ENCODE measurements around the gene AARS1.
"Not testable (repeated sequence)": the region's sequence is repeated elsewhere in the genome, so short reads cannot be mapped to it uniquely, and the experiment has no call there.

Gene AARS1

GRCh38 chr16:70270176-70270575, 19.1 kb downstream of the AARS1 start:
- DNase-seq = no peak

GRCh38 chr16:70269471-70269870, 19.8 kb downstream of the AARS1 start:
- no peak for DNase-seq

- not testable (repeated sequence) for DNase-seq
Observed at GRCh38 chr16:70267922-70268321, 21.4 kb downstream of the AARS1 start.

GRCh38 chr16:70267516-70267915, 21.8 kb downstream of the AARS1 start:
- DNase-seq = no peak

GRCh38 chr16:70259903-70260302, 29.4 kb downstream of the AARS1 start:
- not testable (repeated sequence) for DNase-seq

GRCh38 chr16:70258946-70259345, 30.4 kb downstream of the AARS1 start:
- no peak for DNase-seq

GRCh38 chr16:70258065-70258464, 31.2 kb downstream of the AARS1 start:
- DNase-seq = no peak

- no peak for DNase-seq
Observed at GRCh38 chr16:70257391-70257790, 31.9 kb downstream of the AARS1 start.

- no peak for DNase-seq
Observed at GRCh38 chr16:70255574-70255973, 33.7 kb downstream of the AARS1 start.

- no peak for DNase-seq
Observed at GRCh38 chr16:70254965-70255286, 34.4 kb downstream of the AARS1 start.

GRCh38 chr16:70254180-70254964, 34.9 kb downstream of the AARS1 start:
- DNase-seq = no peak

GRCh38 chr16:70253291-70254106, 35.8 kb downstream of the AARS1 start:
- DNase-seq = peak; percentile 25

GRCh38 chr16:70252355-70252988, 36.8 kb downstream of the AARS1 start:
- no peak for DNase-seq

- DNase-seq = peak; percentile 91
Observed at GRCh38 chr16:70251629-70252354, 37.5 kb downstream of the AARS1 start, which contains the start of gene EXOSC6. Gene EXOSC6 (minus strand): TSS chr16:70251940. CDS start chr16:70251900, 40 bp downstream.

GRCh38 chr16:70250748-70251628, 38.3 kb downstream of the AARS1 start:
- peak; percentile 19 for DNase-seq

GRCh38 chr16:70249697-70250096, 39.6 kb downstream of the AARS1 start:
- DNase-seq = not testable (repeated sequence)

- DNase-seq = not testable (repeated sequence)
Observed at GRCh38 chr16:70238773-70239172, 50.5 kb downstream of the AARS1 start.

GRCh38 chr16:70231831-70232230, 57.5 kb downstream of the AARS1 start:
- DNase-seq = not testable (repeated sequence)

- DNase-seq = not testable (repeated sequence)
Observed at GRCh38 chr16:70226024-70226423, 63.3 kb downstream of the AARS1 start.

- DNase-seq = not testable (repeated sequence)
Observed at GRCh38 chr16:70225430-70225829, 63.9 kb downstream of the AARS1 start.

GRCh38 chr16:70224645-70225044, 64.7 kb downstream of the AARS1 start:
- DNase-seq = not testable (repeated sequence)

Data from activated gamma-delta T cell treated with Interleukin-2 at 50 U/mL for 16 hours (primary cell).